Measurements from ENCODE around the gene SEMA3E. TPM values are rescaled to one million over a fixed set of nuclear protein-coding genes. Genes with fewer than 3 reads are reported as not detected.

The SEMA3E gene
- total RNA-seq (2022; extraction: Qiagen RNA extraction) = 1.4 to 2.7 TPM (median 2.3 TPM) in 5 replicates

GRCh38 chr7:83648464-83649241, at the start of gene SEMA3E:
Gene SEMA3E (minus strand): TSS chr7:83649139.

Measured in A549 treated with Hydrocortisone at 1 μM for 4 hours (cell line).